GM19397 (cell line): ENCODE results near the gene TECRL.

Experiments
- ATAC-seq: cut with Tn5 transposase; IDR thresholded peaks from one replicate; pipeline ENCODE4 v1.9.1; 2021; ENCODE audit warnings: mild to moderate bottlenecking, moderate library complexity; ENCODE audit not compliant: unreplicated experiment

TECRL gene

GRCh38 chr4:64409300-64409699, at the start of gene TECRL:
TECRL (minus strand) TSS chr4:64409450; CDS start chr4:64409351, 99 bp downstream.
- no peak for ATAC-seq

GRCh38 chr4:64432674-64433073, 23.4 kb upstream of the TECRL start:
- no peak for ATAC-seq

GRCh38 chr4:64430933-64431332, 21.7 kb upstream of the TECRL start:
- ATAC-seq, result no peak

GRCh38 chr4:64417974-64418373, 8.7 kb upstream of the TECRL start:
- ATAC-seq, result no peak

- no peak for ATAC-seq
Observed at GRCh38 chr4:64407000-64407399, 2.2 kb downstream of the TECRL start.

GRCh38 chr4:64405761-64406160, 3.5 kb downstream of the TECRL start:
- ATAC-seq, result no peak

GRCh38 chr4:64402684-64403083, 6.6 kb downstream of the TECRL start:
- no peak for ATAC-seq

GRCh38 chr4:64399313-64400109, 9.7 kb downstream of the TECRL start:
- no peak for ATAC-seq

GRCh38 chr4:64394469-64394868, 14.8 kb downstream of the TECRL start:
- ATAC-seq, result no peak

- no peak for ATAC-seq
Observed at GRCh38 chr4:64388252-64388651, 21.0 kb downstream of the TECRL start.

GRCh38 chr4:64385220-64385619, 24.0 kb downstream of the TECRL start:
- no peak for ATAC-seq

GRCh38 chr4:64384237-64385203, 24.7 kb downstream of the TECRL start:
- no peak for ATAC-seq

- ATAC-seq, result no peak
Observed at GRCh38 chr4:64368741-64369140, 40.5 kb downstream of the TECRL start.

GRCh38 chr4:64361399-64361740, 47.9 kb downstream of the TECRL start:
- ATAC-seq, result no peak

- no peak for ATAC-seq
Observed at GRCh38 chr4:64360664-64361398, 48.4 kb downstream of the TECRL start.

- ATAC-seq, result no peak
Observed at GRCh38 chr4:64359489-64359888, 49.8 kb downstream of the TECRL start.

- no peak for ATAC-seq
Observed at GRCh38 chr4:64353904-64354303, 55.3 kb downstream of the TECRL start.

- ATAC-seq, result no peak
Observed at GRCh38 chr4:64341711-64342110, 67.5 kb downstream of the TECRL start.

- ATAC-seq, result no peak
Observed at GRCh38 chr4:64340218-64341110, 68.8 kb downstream of the TECRL start.

- ATAC-seq, result no peak
Observed at GRCh38 chr4:64334964-64335363, 74.3 kb downstream of the TECRL start.
